Measurements from ENCODE around the gene ZNF138. TPM values are rescaled to one million over a fixed set of nuclear protein-coding genes. Genes with fewer than 3 reads are reported as not detected.

The ZNF138 gene
- total RNA-seq, 2 experiments from 2014 or later: 5.6 to 7.3 TPM

- ATAC-seq (ENCODE audit: poor library complexity) (no peak), DNase-seq (no peak)
- Mint-ChIP-seq H3K9me3 (peaks cover 17% of the 10 kb centered on the region), H3K4me1 (ENCODE audit: low read depth) (no peaks in the 10 kb centered on the region), H3K4me3 (no peak overlapping the region), H3K36me3 (ENCODE audit: low read depth) (peaks cover 28% of the 10 kb centered on the region), H3K27me3 (no peaks in the 10 kb centered on the region), H3K27ac (no peak overlapping the region)
- no peaks in the 10 kb centered on the region for H3K27me3 ChIP-seq (ENCODE audit: control insufficient read depth in 1 of 2, insufficient read depth in 2 of 2, low read length in 2 of 2)
- intact Hi-C loops (cut with DNase I, micrococcal nuclease): no loop called here
- POLR2A ChIA-PET: no interaction called here
- H3K4me1 ChIP-seq (ENCODE audit: insufficient read depth, low read length): no peaks in the 10 kb centered on the region
- TF ChIP-seq CTCF (IDR thresholded peaks at IDR 0.05): no peak
- H3K9me3 ChIP-seq (ENCODE audit: control insufficient read depth in 1 of 2, insufficient read depth in 1 of 2, low read length in 2 of 2): peaks cover 8 to 37% of the 10 kb centered on the region in 2 experiments
- no peaks in the 10 kb centered on the region for H3K36me3 ChIP-seq (ENCODE audit: insufficient read depth, low read length)
- CTCF ChIA-PET: no interaction called here
- no peak overlapping the region for H3K27ac ChIP-seq (ENCODE audit: low read depth in 1 of 2, low read length in 2 of 2)
- H3K4me3 ChIP-seq (ENCODE audit: low read length): no peak overlapping the region
Observed at GRCh38 chr7:64838691-64839090, 44.5 kb downstream of the ZNF138 start.

- no peak overlapping the region for H3K4me3 ChIP-seq (ENCODE audit: low read length)
- Mint-ChIP-seq H3K4me1 (ENCODE audit: low read depth) (no peaks in the 10 kb centered on the region), H3K4me3 (no peak overlapping the region), H3K9me3 (peaks cover 9% of the 10 kb centered on the region), H3K36me3 (ENCODE audit: low read depth) (peaks cover 19% of the 10 kb centered on the region), H3K27ac (no peak overlapping the region), H3K27me3 (no peaks in the 10 kb centered on the region)
- intact Hi-C loops (cut with DNase I, micrococcal nuclease): no loop called here
- no peaks in the 10 kb centered on the region for H3K36me3 ChIP-seq (ENCODE audit: insufficient read depth, low read length)
- H3K9me3 ChIP-seq (ENCODE audit: control insufficient read depth in 1 of 2, insufficient read depth in 1 of 2, low read length in 2 of 2): peaks cover 0 to 35% of the 10 kb centered on the region in 2 experiments
- H3K27ac ChIP-seq (ENCODE audit: low read depth in 1 of 2, low read length in 2 of 2): no peak overlapping the region
- H3K27me3 ChIP-seq (ENCODE audit: control insufficient read depth in 1 of 2, insufficient read depth in 2 of 2, low read length in 2 of 2): no peaks in the 10 kb centered on the region
- H3K4me1 ChIP-seq (ENCODE audit: insufficient read depth, low read length): no peaks in the 10 kb centered on the region
- DNase-seq: peak in 2 of 14 experiments; percentile 15 to 18
- ATAC-seq (ENCODE audit: poor library complexity): no peak
- ChIA-PET POLR2A (no interaction called here), CTCF (no interaction called here)
- no peak for TF ChIP-seq CTCF (IDR thresholded peaks at IDR 0.05)
Observed at GRCh38 chr7:64839910-64840309, 45.7 kb downstream of the ZNF138 start.

- intact Hi-C loops (cut with DNase I, micrococcal nuclease): no loop called here
- H3K4me1 Mint-ChIP-seq (ENCODE audit: low read depth): no peaks in the 10 kb centered on the region
- ChIA-PET POLR2A (no interaction called here), CTCF (no interaction called here)
- H3K27me3 Mint-ChIP-seq: no peaks in the 10 kb centered on the region
- no peaks in the 10 kb centered on the region for H3K4me1 ChIP-seq (ENCODE audit: insufficient read depth, low read length)
- no peaks in the 10 kb centered on the region for H3K36me3 Mint-ChIP-seq (ENCODE audit: low read depth)
- ATAC-seq (ENCODE audit: poor library complexity) (no peak), DNase-seq (no peak)
- H3K27ac Mint-ChIP-seq: no peak overlapping the region
- H3K9me3 ChIP-seq (ENCODE audit: control insufficient read depth in 1 of 2, insufficient read depth in 1 of 2, low read length in 2 of 2): no peaks in the 10 kb centered on the region
- no peaks in the 10 kb centered on the region for H3K36me3 ChIP-seq (ENCODE audit: insufficient read depth, low read length)
- H3K9me3 Mint-ChIP-seq: peaks cover 10% of the 10 kb centered on the region
- no peak for TF ChIP-seq CTCF (IDR thresholded peaks at IDR 0.05)
- H3K4me3 ChIP-seq (ENCODE audit: low read length): no peak overlapping the region
- no peak overlapping the region for H3K27ac ChIP-seq (ENCODE audit: low read depth in 1 of 2, low read length in 2 of 2)
- H3K27me3 ChIP-seq (ENCODE audit: control insufficient read depth in 1 of 2, insufficient read depth in 2 of 2, low read length in 2 of 2): no peaks in the 10 kb centered on the region
- no peak overlapping the region for H3K4me3 Mint-ChIP-seq
Observed at GRCh38 chr7:64849250-64849923, 55.2 kb downstream of the ZNF138 start.

All from CD4-positive, alpha-beta T cell (primary cell).